ENCODE data around the gene SGPP1. TPM values are rescaled to one million over a fixed set of nuclear protein-coding genes. Genes with fewer than 3 reads are reported as not detected.
"Not testable (repeated sequence)": the region's sequence is repeated elsewhere in the genome, so short reads cannot be mapped to it uniquely, and the experiment has no call there.

The SGPP1 gene, protein sequence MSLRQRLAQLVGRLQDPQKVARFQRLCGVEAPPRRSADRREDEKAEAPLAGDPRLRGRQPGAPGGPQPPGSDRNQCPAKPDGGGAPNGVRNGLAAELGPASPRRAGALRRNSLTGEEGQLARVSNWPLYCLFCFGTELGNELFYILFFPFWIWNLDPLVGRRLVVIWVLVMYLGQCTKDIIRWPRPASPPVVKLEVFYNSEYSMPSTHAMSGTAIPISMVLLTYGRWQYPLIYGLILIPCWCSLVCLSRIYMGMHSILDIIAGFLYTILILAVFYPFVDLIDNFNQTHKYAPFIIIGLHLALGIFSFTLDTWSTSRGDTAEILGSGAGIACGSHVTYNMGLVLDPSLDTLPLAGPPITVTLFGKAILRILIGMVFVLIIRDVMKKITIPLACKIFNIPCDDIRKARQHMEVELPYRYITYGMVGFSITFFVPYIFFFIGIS
- 10 to 100 TPM; 16.5 to 23.8 TPM for total RNA-seq
- long read RNA-seq, transcript SGPP1-201 (3 exons, 3,312 nt), result major isoform, 71 of 78 reads
- long read RNA-seq, partial matches to known transcripts, result 0 of 78 reads
- long read RNA-seq, other reads (novel, unspliced or antisense), result 7 of 78 reads

DNA sequence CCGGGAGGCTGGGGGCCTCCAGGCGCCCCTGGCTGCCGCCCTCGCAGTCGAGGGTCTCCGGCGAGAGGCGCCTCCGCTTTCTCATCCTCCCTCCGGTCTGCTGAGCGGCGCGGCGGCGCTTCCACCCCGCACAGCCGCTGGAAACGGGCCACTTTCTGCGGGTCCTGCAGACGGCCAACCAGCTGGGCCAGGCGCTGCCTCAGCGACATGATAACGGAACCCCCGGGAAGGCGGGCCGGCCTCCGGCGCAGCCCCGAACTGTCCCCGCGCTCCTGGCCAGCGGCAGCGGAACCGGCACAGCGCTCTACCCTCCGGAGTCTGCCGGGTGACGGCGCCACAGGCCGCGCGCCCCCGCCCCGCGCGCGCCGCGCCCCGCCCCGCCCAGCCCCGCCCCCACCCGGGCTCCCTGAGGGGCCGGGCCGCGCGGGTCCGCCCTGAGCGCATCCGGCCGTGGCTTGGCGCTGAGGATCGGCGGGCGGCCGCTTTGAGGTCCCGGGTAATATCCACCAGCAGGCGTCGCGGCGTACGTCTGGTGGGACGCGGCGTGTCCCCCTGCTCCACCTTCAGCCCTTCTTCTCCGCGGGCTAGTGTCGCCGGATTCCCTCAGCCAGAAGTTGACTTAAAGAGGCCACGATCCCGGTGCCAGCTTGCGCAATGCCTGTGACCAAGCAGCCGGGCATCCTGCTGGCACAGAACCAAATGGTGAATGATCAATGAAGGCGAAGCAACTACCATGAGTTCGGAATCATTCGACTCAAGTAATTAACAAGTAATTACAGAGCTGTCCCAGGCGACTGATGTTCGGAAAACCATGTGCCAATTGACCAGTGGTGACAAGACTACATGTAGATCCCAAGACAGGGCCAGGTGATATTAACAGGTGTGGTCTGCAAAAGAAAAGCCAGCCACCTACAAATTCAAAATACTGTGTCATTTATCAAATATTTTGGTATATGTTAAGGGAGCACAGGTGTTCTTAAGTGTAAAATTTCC is at the start of gene SGPP1:
Gene SGPP1, minus strand, starts transcription at position 330 of the 993 bp plus-strand sequence. Its CDS starts 121 bp downstream, at position 209.
- ATAC-seq (peak; percentile 85), DNase-seq (peak; percentile 83 to 88)
- intact Hi-C loops (cut with DNase I, micrococcal nuclease), result no loop called here

GRCh38 chr14:63777024-63777423 is 49.2 kb upstream of the SGPP1 start:
- DNase-seq (no peak), ATAC-seq (peak; percentile 46)
- intact Hi-C loops (cut with DNase I, micrococcal nuclease), result no loop called here

DNA sequence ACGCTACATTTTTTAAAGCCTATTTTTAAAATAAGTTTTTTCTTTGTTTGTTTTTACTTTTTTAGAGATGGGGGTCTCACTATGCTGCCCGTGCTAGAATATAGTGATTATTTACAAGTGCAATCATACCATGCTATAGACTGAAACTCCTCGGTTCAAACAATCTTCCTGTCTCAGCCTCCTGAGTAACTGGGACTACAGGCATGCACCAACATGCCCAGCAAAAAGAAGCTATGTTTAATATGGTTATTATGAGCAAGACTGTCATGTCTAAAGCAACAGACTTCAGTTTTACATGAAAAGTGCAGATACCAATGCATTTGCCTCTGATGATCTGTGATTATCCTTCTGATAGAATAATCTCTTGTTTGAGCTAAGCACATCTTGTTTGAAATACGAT is 45.6 kb upstream of the SGPP1 start:
- ATAC-seq (no peak), DNase-seq (no peak)
- intact Hi-C loops (cut with DNase I, micrococcal nuclease), result no loop called here

- DNase-seq (peak in 1 of 2 donors; percentile 65), ATAC-seq (peak; percentile 79)
- intact Hi-C loops (cut with DNase I, micrococcal nuclease), result no loop called here
Observed at GRCh38 chr14:63770187-63770807, 42.4 kb upstream of the SGPP1 start.

GRCh38 chr14:63766611-63767010 is 38.7 kb upstream of the SGPP1 start:
- ATAC-seq (no peak), DNase-seq (no peak)
- intact Hi-C loops (cut with DNase I, micrococcal nuclease), result loop anchor here in 1 of 2 donors (10.0 kb wide), 1 partner anchor 132 kb away; no protein-coding TSS in a partner anchor

DNA sequence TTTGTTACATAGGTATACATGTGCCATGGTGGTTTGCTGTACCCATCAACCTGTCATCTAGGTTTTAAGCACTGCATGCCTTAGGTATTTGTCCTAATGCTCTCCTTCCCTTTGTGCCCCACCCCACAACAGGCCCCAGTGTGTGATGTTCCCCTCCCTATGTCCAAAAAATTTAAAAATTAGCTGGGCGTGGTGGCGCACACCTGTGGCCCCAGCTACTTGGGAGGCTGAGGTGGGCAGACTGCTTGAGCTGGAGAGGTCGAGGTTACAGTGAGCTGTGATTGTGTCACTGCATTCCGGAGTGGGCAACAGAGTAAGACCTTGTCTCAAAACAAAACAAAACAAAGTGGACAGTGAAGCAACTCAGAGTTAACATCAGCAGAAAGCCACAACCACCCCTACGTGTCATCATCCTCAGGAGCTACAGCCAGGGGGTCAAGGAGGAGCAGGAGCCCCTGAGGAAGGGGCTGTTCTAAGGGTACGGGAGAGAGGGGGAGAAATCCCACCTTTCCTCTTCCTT is 36.8 kb upstream of the SGPP1 start:
- intact Hi-C loops (cut with DNase I, micrococcal nuclease), result loop anchor here in 1 of 2 donors (10.0 kb wide), 1 partner anchor 130 kb away; no protein-coding TSS in a partner anchor
- no peak for ATAC-seq
- no peak for DNase-seq

DNA sequence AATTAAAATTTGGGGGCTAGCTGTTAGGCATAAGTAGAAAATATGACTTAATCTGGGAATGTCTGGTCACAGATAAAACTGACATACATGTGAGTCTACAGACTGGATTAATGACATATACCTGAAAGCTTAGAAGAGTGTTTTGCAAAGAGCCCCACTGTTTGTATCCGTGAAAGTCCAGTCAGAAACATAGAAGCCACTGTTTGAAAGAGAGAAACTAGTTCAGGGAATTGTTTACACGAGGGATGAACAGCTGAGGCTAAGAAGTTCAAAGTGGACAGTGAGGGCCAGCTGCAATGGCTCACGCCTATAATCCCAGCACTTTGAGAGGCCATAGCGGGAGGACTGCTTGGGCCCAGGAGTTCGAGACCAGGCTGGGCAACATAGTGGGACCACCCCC is 36.2 kb upstream of the SGPP1 start:
- intact Hi-C loops (cut with DNase I, micrococcal nuclease), result loop anchor here in 1 of 2 donors (10.0 kb wide), 1 partner anchor 129 kb away; no protein-coding TSS in a partner anchor
- DNase-seq (no peak), ATAC-seq (no peak)

- DNase-seq, result no peak
- intact Hi-C loops (cut with DNase I, micrococcal nuclease), result loop anchor here in 1 of 2 donors (10.0 kb wide), 1 partner anchor 127 kb away; no protein-coding TSS in a partner anchor
- no peak for ATAC-seq
Observed at GRCh38 chr14:63761351-63762117, 33.7 kb upstream of the SGPP1 start.

DNA sequence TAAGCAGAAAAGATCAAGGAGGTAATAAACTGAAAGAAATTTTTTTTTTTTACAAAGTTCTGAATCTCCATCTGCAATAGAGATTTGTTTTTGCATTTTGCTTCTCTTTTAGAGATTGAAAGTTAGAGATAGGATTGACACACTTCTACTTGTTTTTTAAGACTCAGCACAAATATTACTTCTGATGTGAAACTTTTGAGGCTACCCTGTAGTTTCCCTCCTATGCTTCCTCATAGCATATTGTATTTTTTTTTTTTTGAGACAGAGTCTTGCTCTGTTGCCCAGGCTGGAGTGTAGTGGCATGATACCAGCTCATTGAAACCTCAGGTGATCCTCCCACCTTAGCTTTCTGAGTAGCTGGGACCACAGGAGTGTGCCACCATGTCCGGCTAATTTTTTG is 32.1 kb upstream of the SGPP1 start:
- intact Hi-C loops (cut with DNase I, micrococcal nuclease), result loop anchor here in 1 of 2 donors (10.0 kb wide), 1 partner anchor 125 kb away; no protein-coding TSS in a partner anchor
- ATAC-seq, result no peak

GRCh38 chr14:63759456-63759855 is 31.6 kb upstream of the SGPP1 start:
- ATAC-seq, result no peak
- intact Hi-C loops (cut with DNase I, micrococcal nuclease), result no loop called here

More for the DNA sequence above, 32.1 kb upstream of the SGPP1 start:
- DNase-seq, result no peak

GRCh38 chr14:63757211-63757610 is 29.3 kb upstream of the SGPP1 start:
- ATAC-seq (no peak), DNase-seq (no peak)
- intact Hi-C loops (cut with DNase I, micrococcal nuclease), result no loop called here

More at GRCh38 chr14:63759456-63759855, 31.6 kb upstream of the SGPP1 start:
- DNase-seq, result no peak

DNA sequence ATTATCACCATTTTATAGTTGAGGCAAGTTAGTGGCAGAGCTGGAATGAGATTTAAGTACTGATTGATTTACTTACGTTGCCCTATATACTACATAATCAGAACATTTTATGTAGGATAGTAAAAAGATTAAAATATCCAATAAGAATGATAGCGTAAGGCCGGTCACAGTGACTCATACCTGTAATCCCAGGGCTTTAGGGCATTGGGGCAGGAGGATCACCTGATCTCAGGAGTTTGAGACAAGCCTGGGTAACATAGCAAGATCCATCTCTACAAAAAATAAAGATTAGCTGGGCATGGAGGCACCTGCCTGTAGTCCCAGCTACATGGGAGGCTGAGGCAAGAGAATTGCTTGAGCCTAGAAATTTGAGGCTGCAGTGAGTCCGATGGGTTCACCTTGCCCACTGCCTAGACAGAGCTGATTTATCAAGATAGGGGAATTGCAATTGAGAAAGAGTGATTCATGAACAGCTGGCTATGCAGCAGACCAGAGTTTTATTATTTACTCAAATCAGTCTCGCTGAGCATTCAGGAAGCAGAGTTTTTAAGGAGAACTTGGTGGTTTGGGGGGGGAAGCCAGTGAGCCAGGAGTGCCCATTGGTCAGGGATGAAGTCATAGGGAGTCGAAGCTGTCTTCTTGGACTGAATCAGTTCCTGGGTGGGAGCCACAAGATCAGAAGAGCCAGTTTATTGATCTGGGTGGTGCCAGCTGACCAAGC is 24.7 kb upstream of the SGPP1 start:
- intact Hi-C loops (cut with DNase I, micrococcal nuclease), result no loop called here
- peak in 1 of 2 donors; percentile 32 for DNase-seq

GRCh38 chr14:63751076-63751475 is 23.2 kb upstream of the SGPP1 start:
- intact Hi-C loops (cut with DNase I, micrococcal nuclease); DNase-seq; ATAC-seq: not testable (repeated sequence)

More for the DNA sequence above, 24.7 kb upstream of the SGPP1 start:
- peak; percentile 78 for ATAC-seq

DNA sequence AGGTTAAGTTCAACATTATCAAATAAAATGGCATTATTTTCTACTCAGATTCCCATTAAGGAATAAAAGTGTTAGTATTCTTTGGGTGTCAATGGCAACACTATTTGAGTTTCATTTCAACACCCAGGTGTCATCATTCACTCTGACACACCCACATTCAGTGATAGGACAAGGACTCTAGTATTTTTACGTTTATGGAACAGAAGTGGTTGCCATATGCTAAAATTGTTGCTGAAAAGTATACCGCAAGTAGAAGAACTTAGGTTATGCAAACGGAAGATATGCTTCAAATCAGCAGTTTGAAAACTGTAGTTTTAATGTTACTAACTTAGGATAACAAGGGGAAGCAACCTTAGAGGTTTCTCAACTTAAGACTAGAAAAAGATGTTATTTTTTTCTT is 20.0 kb upstream of the SGPP1 start:
- DNase-seq, result no peak
- intact Hi-C loops (cut with DNase I, micrococcal nuclease), result no loop called here
- ATAC-seq, result no peak

- DNase-seq (peak; percentile 40 to 41), ATAC-seq (peak; percentile 41)
- intact Hi-C loops (cut with DNase I, micrococcal nuclease), result no loop called here
Observed at GRCh38 chr14:63745858-63746425, 18.1 kb upstream of the SGPP1 start.

GRCh38 chr14:63745272-63745671 is 17.4 kb upstream of the SGPP1 start:
- ATAC-seq, result no peak
- intact Hi-C loops (cut with DNase I, micrococcal nuclease), result no loop called here
- DNase-seq, result no peak

Measured in left colon (tissue), 2 donors.